Measurements from ENCODE around the gene BBS7. TPM values are rescaled to one million over a fixed set of nuclear protein-coding genes. Genes with fewer than 3 reads are reported as not detected.

The BBS7 gene
- 36.1 and 39.3 TPM in 2 replicates for total RNA-seq

GRCh38 chr4:121869841-121870822 is at the start of gene BBS7:
Gene BBS7, minus strand, starts transcription at chr4:121870474. Its CDS starts 161 bp downstream, at chr4:121870313.

GRCh38 chr4:121823505-121824170 is 46.6 kb downstream of the BBS7 start, which contains the start of gene CCNA2:
Gene CCNA2, minus strand, starts transcription at chr4:121823883. Its CDS starts 255 bp downstream, at chr4:121823628.

GRCh38 chr4:121800961-121801714 is 69.1 kb downstream of the BBS7 start, which contains the start of gene EXOSC9:
Gene EXOSC9, plus strand, starts transcription at chr4:121801323. Its CDS starts 102 bp downstream, at chr4:121801425.

Other genes with a start within 250 kb of the BBS7 start
- gene ANXA5, start 173.5 kb downstream of the BBS7 start, total RNA-seq = 729 and 778 TPM in 2 replicates
- gene SMIM43, start 105.3 kb downstream of the BBS7 start, total RNA-seq = 0.25 and 0.89 TPM in 2 replicates
- 28.6 and 96.1 TPM in 2 replicates for gene EXOSC9, start 69.2 kb downstream of the BBS7 start, total RNA-seq
- 32.2 and 132 TPM in 2 replicates for gene CCNA2, start 46.6 kb downstream of the BBS7 start, total RNA-seq
- gene TRPC3, start 81.6 kb upstream of the BBS7 start, total RNA-seq = 0.62 and 1.7 TPM in 2 replicates

Measured in uterine smooth muscle cell (primary cell).